GM18511 (cell line): ENCODE data around the gene STX10.
A peak's percentile ranks its signal among the peaks of the same experiment; 100 is the strongest.
"Not testable (repeated sequence)": the region's sequence is repeated elsewhere in the genome, so short reads cannot be mapped to it uniquely, and the experiment has no call there.

Source experiments
- ATAC-seq: cut with Tn5 transposase; IDR thresholded peaks from one replicate; pipeline ENCODE4 v1.9.1; 2021; ENCODE audit warnings: mild to moderate bottlenecking, moderate library complexity; ENCODE audit not compliant: unreplicated experiment

The STX10 gene, protein sequence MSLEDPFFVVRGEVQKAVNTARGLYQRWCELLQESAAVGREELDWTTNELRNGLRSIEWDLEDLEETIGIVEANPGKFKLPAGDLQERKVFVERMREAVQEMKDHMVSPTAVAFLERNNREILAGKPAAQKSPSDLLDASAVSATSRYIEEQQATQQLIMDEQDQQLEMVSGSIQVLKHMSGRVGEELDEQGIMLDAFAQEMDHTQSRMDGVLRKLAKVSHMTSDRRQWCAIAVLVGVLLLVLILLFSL

DNA sequence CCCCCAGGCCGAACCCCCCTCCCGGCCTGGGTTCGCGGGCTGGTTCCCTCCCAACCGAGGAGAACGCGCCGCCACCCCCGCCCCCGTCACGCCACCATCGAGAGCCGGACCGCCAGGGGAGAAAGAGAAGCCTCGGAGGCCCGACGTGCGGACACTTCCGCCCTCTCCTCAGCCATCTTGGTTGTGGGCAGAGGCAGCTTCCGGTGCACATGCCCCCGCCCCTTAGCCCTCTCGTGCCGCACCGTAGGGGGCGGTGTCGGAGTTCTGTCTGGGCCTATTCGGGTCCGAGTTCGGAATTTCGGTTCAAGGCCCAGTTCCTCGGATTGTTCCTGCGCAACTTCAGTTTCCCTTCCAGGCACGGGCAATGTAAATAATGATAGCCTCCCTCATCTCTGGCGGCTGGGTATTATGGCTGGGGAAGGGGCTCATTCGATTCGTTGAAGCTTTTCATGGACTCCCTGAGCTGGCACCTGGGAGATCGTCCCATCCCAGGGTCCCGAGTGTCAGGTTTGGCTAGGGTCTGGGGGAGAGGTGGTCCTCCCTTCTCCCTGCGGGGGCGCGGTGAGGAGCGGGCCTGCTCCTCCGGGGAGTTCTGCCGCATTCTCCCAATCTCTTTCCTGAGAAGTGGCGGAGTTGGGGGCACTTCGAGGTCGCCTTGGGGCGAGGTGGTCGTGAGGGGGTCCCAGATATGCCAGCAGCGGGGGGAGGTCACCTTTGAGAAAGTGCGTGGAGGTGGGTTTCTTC, at the start of gene STX10, which contains the start of gene IER2:
TSS of gene STX10 (minus strand) at position 189 of the 744 bp plus-strand sequence. CDS start 202 bp downstream, outside the sequence.
TSS of gene IER2 (plus strand) at position 225 of the 744 bp plus-strand sequence. CDS start 2,776 bp downstream, outside the sequence.
- peak; percentile 41 for ATAC-seq

DNA sequence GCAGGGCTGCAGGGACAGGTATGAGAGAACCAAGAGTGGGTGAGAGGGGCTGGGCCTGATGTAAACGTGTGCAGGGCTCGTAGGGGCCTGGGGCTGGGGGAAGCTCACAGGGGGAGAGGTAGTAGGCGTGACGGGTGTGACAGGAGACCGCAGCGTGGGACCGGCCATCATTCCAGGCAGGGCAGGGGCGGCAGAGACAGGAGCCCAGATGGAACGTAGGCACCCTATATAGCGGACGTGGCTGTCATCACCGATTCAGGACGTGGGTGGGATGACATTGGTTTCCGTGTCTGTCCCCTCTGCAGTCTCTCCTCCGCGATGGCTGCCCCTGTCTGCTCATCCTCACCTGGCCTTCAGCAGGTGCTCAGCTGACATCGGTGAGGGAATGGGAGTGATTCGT, 48.5 kb upstream of the STX10 start:
- ATAC-seq = no peak

DNA sequence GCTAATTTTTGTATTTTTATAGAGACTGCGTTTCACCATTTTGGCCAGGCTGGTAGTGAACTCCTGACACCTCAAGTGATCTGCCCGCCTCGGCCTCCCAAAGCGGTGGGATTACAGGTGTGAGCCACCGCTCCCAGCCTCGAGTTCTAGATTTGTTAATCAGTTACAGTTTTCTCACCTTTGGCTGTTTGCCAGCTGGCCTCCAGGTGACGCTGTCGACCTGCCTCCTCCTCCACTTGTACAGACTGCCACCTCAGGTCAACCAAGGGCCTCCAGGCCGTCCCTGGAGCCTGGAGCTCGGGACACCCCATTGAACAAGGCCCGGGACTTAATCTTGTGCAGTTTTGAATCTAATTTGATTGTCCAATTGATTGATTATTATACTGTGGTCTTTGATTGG, 45.5 kb upstream of the STX10 start:
- ATAC-seq = no peak

DNA sequence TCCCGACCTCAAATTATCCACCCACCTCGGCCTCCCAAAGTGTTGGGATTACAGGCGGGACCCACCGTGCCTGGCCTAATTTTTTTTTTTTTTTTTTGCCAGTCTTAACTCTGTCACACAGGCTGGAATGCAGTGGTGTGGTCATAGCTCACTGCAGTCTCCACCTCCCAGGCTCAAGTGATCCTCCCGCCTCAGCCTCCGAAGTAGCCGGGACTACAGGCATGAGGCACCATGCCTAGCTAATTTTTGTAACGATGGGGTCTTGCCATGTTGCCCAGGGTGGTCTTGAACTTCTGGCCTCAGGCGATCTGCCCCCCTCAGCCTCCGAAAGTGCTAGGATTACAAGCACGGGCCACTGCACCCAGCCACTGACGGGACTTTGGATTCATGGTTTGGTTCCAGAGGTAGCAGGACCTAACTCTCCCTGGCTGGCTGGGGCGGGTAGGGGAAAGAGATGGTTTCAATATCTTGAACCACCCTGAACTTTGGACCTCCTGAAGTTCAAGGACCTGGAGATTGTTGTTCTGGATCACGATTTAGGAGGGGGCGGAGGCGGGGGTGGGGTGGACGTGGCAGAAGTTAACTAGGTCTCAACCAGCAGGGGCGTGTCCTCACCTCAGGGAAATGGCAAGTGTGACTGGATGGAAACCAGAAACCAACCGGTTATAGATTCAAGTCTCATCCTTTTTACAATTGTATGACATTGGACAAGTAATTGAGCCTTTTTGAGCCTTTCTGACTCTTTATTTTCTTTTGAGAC, 40.8 kb upstream of the STX10 start:
- no peak for ATAC-seq

DNA sequence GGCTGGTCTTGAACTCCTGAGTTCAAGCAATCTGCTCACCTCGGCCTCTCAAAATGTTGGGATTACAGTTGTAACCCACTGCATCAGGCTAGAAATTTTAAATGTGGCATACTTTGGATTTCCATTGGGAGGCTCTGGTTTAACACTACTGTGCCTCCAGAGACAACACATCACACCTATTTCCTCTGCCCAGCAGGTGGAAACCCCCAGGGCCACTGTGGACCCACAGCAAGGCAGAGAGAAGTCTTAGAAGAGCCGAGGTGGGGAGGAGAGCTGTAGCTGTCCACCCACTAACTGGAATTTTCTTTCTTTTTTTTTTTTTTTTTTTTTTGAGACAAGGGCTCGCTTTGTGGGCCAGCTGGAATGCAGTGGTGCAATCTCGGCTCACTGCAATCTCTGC, 39.4 kb upstream of the STX10 start:
- ATAC-seq = no peak

DNA sequence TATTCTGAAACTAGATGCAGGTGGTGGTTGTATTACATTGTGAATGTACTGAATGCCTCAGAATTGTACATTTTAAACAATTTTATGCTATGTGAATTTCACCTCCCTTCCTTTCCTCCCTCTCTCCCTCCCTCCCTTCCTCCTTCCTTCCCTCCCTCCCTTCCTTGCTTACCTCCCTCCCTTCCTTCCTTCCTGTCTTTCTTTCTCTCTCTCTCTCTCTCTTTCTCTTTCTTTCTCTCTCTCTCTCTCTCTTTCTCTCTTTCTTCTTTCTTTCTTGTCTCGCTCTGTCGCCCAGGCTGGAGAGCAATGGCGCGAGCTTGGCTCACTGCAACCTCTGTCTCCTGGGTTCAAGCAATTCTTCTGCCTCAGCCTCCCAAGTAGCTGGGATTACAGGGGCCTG, 37.2 kb upstream of the STX10 start:
- ATAC-seq = no peak

DNA sequence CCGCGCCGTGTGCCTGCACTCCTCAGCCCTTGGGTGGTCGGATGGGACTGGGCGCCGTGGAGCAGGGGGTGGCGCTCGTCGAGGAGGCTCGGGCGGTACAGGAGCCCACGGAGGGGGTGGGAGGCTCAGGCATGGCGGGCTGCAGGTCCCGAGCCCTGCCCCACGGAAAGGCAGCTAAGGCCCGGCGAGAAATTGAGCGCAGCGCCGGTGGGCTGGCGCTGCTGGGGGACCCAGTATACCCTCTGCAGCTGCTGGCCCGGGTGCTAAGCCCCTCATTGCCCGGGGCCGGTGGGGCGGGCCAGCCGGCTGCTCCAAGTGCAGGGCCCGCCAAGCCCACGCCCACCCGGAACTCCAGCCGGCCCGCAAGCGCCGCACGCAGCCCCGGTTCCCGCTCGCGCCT, 36.5 kb upstream of the STX10 start:
- not testable (repeated sequence) for ATAC-seq

DNA sequence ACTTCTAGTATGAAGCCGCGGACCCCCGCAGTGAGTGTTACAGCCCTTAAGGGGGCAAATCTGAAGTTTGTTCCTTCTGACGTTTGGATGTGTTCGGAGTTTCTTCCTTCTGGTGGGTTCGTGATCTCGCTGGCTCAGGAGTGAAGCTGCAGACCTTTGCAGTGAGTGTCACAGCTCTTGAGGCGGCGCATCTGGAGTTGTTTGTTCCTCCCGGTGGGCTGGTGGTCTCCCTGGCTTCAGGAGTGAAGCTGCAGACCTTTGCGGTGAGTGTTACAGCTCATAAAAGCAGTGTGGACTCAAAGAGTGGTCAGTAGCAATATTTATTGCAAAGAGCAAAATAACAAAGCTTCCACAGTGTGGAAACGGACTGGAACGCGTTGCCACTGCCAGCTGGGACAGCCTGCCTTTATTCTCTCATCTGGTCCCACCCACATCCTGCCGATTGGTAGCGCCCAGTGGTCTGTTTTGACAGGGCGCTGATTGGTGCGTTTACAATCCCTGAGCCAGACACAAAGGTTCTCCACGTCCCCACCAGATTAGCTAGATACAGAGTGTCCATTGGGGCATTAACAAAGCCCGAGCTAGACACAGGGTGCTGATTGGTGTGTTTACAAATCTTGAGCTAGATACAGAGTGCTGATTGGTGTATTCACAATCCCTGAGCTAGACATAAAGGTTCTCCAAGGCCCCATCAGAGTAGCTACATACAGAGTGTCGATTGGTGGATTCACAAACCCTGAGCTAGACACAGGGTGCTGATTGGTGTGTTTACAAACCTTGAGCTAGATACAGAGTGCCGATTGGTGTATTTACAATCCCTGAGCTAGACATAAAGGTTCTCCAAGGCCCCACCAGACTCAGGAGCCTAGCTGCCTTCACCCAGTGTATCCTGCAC, 35.8 kb upstream of the STX10 start:
- not testable (repeated sequence) for ATAC-seq

DNA sequence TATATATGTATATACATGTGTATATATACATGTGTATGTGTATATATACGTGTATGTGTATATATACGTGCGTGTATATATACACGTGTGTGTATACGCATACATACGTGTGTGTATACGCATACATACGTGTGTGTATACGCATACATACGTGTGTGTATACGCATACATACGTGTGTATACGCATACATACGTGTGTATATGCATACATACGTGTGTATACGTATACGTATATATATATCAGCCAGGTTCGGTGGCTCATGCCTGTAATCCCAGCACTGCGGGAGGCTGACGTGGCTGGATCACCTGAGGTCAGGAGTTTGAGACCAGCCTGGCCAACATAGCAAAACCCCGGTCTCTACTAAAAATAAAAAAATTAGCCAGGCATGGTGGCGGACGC, 34.8 kb upstream of the STX10 start:
- ATAC-seq = not testable (repeated sequence)

DNA sequence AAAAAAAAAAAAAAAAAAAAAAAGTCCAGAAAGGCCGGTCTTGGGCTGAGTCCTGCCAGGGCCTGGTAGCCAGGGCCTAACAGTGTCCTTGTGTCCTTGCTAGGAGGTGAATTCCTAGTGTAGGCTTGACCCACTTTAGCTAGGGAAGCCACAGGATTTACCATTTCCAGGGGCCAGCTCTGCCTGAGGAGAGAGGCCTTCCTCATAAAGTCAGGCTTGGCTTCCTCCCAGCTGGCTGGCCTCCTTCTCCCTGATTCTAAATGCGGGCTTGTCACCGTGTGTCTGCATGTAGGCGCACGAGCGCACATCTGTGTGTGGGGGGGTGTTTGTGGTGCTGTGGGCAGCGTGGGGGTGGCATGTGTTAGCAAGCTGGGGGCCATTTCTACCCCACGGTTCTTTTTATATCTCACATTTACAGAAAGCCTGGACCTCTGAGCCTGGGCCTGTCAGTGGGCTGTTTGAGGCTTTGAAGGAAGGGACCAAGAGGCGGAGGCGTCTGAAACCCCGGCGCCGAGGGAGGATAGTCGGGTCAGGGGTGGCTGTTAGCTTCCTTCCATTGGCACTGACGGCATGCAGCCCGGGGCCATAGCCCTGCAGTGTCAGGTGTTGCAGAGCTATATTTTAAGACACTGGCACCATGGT, 31.7 kb upstream of the STX10 start:
- ATAC-seq = no peak

DNA sequence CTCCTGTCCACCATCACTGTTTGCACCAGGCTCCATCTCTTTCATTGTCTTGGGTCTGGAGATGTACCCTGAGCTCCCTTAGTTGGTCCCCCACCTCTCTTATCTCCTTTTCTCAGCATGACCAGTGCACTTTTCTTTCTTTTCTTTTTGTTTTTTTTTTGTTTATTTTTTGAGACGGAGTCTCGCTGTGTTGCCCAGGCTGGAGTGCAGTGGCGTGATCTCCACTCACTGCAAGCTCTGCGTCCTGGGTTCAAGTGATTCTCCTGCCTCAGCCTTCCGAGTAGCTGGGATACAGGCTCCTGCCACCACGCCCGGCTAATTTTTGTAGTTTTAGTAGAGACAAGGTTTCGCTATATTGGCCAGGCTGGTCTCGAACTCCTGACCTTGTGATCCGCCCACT, 28.1 kb upstream of the STX10 start:
- not testable (repeated sequence) for ATAC-seq

DNA sequence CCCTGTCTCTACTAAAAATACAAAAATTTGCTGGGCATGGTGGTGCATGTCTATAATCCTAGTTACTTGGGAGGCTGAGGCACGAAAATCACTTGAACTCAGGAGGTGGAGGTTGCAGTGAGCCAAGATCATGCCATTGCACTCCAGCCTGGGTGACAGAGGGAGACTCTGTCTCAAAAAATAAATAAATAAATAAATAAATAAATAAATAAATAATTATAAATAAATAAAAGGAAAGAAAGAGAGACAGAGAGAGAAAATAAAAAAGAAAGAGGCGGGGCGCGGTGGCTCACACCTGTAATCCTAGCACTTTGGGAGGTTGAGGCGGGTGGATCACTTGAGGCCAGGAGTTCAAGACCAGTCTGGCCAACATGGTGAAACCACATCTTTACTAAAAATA, 27.4 kb upstream of the STX10 start:
- ATAC-seq = not testable (repeated sequence)

DNA sequence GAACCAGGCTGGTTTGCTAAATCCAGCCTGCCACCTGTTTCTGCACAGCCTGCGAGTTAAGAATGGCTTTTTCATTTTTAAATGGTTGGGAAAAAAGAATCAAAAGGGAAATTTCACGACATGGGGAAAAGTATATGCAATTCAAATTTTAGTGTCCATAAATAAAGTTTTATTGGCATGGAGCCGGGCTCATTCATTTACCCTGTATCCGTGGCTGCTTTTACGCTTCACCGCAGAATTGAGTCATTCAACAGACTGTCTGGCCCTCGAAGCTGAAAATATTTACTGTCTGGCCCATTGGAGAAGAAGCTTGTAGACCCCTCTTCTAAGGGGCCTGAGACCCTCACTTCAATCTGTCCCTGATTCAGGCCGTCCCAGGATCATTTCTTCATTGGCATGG, 26.2 kb upstream of the STX10 start:
- no peak for ATAC-seq

DNA sequence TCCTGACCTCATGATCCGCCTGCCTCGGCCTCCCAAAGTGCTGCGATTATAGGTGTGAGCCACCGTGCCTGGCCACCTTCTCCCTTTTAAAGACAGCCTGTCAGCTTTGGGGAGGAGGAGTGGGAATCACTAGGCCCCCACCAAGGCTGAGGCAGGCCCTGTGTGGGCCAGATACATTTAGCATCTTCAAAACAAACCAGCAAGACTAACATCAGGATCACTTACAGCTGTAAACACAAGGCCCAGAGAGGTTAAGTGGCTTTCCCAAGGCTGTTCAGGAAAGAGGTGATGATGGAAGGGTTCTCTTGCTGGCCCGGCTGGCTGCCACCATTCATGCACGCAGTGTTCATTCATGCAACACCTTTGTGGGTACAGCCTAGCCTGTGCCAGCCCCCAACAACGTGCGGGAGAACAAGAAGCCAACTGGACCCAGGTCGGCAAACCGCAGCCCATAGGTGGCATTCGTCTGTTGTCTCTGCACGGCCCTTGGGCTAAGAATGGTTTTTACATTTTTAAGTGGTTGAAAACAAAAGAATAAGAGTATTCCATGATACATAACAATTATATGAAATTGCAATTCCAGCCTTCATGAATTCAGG, 23.1 kb upstream of the STX10 start:
- ATAC-seq = no peak

DNA sequence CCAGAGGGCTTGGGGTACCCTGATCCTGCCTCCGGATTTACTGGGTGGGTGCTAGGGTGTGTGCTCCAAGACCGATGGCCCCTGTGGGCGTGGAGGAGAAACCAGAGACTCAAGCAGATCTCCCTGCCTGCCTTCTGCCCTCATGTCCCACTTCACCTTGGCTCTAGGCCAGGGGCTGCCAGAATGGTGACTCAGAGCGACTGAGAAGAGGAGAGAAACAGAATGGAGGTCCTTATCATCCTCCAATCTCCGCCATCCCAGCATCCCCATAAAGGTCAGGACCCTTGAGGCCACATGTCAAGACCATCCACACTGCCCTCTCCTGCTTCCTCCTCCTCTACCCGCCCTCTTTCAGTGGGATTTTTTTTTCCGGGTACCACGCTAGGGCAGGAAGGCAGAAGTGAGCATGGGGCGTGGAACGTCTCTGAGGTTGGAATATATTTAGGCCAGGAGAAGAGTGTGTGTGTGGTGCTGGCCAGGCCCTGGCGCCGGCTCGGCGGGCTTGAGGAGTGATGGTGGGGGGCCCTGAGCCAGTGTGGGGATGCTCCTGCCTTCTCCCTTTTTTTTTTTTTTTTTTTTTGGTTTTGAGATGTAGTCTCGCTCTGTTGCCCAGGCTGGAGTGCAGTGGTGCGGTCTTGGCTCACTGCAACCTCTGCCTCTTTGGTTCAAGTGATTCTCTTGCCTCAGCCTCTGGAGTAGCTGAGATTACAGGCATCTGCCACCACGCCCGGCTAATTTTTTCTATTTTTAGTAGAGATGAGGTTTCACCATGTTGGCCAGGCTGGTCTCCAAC, 22.4 kb upstream of the STX10 start:
- no peak for ATAC-seq

DNA sequence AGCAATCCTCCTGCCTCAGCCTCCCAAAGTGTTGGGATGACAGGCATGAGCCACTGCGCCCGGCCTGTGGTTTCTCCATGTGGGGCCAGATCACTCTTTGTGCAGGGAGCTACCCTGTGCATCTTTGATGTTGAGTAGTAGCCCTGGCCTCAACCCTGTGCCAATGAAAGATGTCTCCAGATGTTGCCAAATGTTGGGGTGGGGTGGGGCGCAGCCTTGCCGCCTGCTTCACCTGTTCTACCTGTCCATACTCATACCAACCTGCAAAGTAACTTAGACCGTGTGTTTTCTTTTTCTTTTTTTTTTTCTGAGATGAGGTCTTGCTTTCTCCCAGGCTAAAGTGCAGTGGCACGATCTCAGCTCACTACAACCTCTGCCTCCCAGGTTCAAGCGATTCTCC, 21.0 kb upstream of the STX10 start:
- ATAC-seq = no peak

DNA sequence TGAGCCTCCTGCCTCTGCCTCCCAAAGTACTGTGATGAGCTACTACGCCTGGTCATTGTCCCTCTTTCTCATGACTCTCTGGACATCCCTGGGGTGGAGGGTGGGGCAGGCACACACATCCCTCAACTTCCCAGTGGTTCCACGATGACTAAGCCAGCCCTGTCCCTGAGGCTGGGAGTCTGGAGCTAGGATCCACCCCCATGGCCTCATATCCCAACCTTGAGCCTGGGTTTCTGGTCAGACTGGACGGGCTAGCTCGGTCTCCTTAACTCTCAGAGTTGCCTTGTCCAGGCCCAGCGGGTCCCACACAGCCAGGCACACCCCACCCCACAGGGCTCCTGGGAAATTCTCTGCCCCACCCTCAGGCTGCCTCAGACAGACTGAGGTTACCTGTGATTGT, 19.6 kb upstream of the STX10 start:
- no peak for ATAC-seq

DNA sequence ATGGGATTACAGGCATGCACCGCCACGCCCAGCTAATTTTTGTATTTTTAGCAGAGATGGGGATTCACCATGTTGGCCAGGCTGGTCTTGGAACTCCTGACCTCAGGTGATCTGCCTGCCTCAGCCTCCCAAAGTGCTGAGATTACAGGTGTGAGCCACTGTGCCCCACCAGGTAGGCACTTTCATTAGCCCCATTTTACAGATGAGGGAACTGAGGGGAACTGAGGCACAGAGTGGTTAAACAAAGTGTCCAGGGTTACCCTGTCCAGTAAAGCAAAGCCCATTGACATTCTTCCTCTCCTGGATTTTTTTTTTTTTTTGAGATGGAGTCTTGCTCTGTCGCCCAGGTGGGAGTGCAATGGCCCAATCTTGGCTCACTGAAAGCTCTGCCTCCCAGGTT, 16.0 kb upstream of the STX10 start:
- ATAC-seq = not testable (repeated sequence)
